ENCODE data around the gene LGSN. TPM values are rescaled to one million over a fixed set of nuclear protein-coding genes. Genes with fewer than 3 reads are reported as not detected.
"Not testable (repeated sequence)": the region's sequence is repeated elsewhere in the genome, so short reads cannot be mapped to it uniquely, and the experiment has no call there.

LGSN gene
- 10 to 100 TPM in 1 of 2 donors, under 1 TPM in 1; 0.11 to 13.2 TPM for total RNA-seq

GRCh38 chr6:63319939-63320338 is at the start of gene LGSN:
Gene LGSN, minus strand, starts transcription at chr6:63319983. Its CDS starts 40 bp downstream, at chr6:63319943.
- H3K27ac ChIP-seq: no peak within 1 kb of the TSS
- H3K4me1 ChIP-seq: no peaks in the 10 kb centered on the region
- intact Hi-C loops (cut with DNase I): no loop called here
- H3K36me3 ChIP-seq: no peaks in the 10 kb centered on the region
- H3K9me3 ChIP-seq: no peaks in the 10 kb centered on the region
- TF ChIP-seq CTCF (IDR thresholded peaks at IDR 0.05): no peak
- no peak within 1 kb of the TSS for H3K9ac ChIP-seq (ENCODE audit: low read depth in 2 of 2, low read length in 2 of 2)
- DNase-seq: no peak
- no peak within 1 kb of the TSS for H3K4me3 ChIP-seq
- H3K27me3 ChIP-seq: no peaks in the 10 kb centered on the region

GRCh38 chr6:63368347-63368746 is 48.6 kb upstream of the LGSN start:
- no peak for DNase-seq
- no peak overlapping the region for H3K9ac ChIP-seq (ENCODE audit: low read depth in 2 of 2, low read length in 2 of 2)
- no peaks in the 10 kb centered on the region for H3K4me1 ChIP-seq
- intact Hi-C loops (cut with DNase I): no loop called here
- H3K4me3 ChIP-seq: no peak overlapping the region
- no peaks in the 10 kb centered on the region for H3K9me3 ChIP-seq
- H3K27me3 ChIP-seq: no peaks in the 10 kb centered on the region
- TF ChIP-seq CTCF (IDR thresholded peaks at IDR 0.05): no peak
- H3K27ac ChIP-seq: no peak overlapping the region
- no peaks in the 10 kb centered on the region for H3K36me3 ChIP-seq

GRCh38 chr6:63362500-63363120 is 42.8 kb upstream of the LGSN start:
- H3K4me3 ChIP-seq; H3K9me3 ChIP-seq; intact Hi-C loops (cut with DNase I); H3K27me3 ChIP-seq; H3K9ac ChIP-seq (ENCODE audit: low read depth in 2 of 2, low read length in 2 of 2); H3K27ac ChIP-seq; H3K36me3 ChIP-seq; DNase-seq; H3K4me1 ChIP-seq: not testable (repeated sequence)

- not testable (repeated sequence) for H3K36me3 ChIP-seq; DNase-seq; H3K9ac ChIP-seq (ENCODE audit: low read depth in 2 of 2, low read length in 2 of 2); H3K9me3 ChIP-seq; H3K4me1 ChIP-seq; H3K4me3 ChIP-seq; H3K27ac ChIP-seq; H3K27me3 ChIP-seq
- intact Hi-C loops (cut with DNase I): loop anchor here (10.0 kb wide), 1 partner anchor 217 kb away; the partner anchor contains the start of genes LOC128125822 and PTP4A1
Measured at GRCh38 chr6:63357384-63357783, 37.6 kb upstream of the LGSN start.

GRCh38 chr6:63355632-63356031 is 35.8 kb upstream of the LGSN start:
- Histone ChIP-seq H3K4me1 (no peaks in the 10 kb centered on the region), H3K27me3 (no peaks in the 10 kb centered on the region), H3K36me3 (no peaks in the 10 kb centered on the region), H3K4me3 (no peak overlapping the region), H3K9ac (ENCODE audit: low read depth in 2 of 2, low read length in 2 of 2) (no peak overlapping the region), H3K27ac (no peak overlapping the region), H3K9me3 (no peaks in the 10 kb centered on the region)
- TF ChIP-seq CTCF (IDR thresholded peaks at IDR 0.05): no peak
- intact Hi-C loops (cut with DNase I): loop anchor here (10.0 kb wide), 1 partner anchor 219 kb away; the partner anchor contains the start of genes LOC128125822 and PTP4A1
- DNase-seq: no peak

GRCh38 chr6:63353286-63353630 is 33.5 kb upstream of the LGSN start:
- Histone ChIP-seq H3K9me3 (no peaks in the 10 kb centered on the region), H3K4me1 (no peaks in the 10 kb centered on the region), H3K27ac (no peak overlapping the region), H3K27me3 (no peaks in the 10 kb centered on the region), H3K9ac (ENCODE audit: low read depth in 2 of 2, low read length in 2 of 2) (no peak overlapping the region), H3K36me3 (no peaks in the 10 kb centered on the region), H3K4me3 (no peak overlapping the region)
- intact Hi-C loops (cut with DNase I): loop anchor here (5.0 to 10.0 kb wide), 3 partner anchors 222 to 414 kb away; partner anchors contain the start of genes LOC128125822 and PTP4A1
- no peak for DNase-seq
- no peak for TF ChIP-seq CTCF (IDR thresholded peaks at IDR 0.05)
